IMR-90 (cell line): Measurements from ENCODE around the gene SLC66A1.

Experiments used
- CEBPB ChIP-seq: IDR thresholded peaks from 2 replicates; pipeline ENCODE4 v1.6.1; 2012; ENCODE audit warnings: low read depth, low read length, improper control_type of control experiment
- CHD1 ChIP-seq: IDR thresholded peaks from 2 replicates; pipeline ENCODE4 v1.6.1; 2012; ENCODE audit warnings: low read depth, low read length, improper control_type of control experiment
- CTCF ChIP-seq: conservative IDR thresholded peaks from 2 replicates; pipeline ENCODE4 v1.5.1; 2012; ENCODE audit warnings: mild to moderate bottlenecking, low read depth, low read length, improper control_type of control experiment
- ELK1 ChIP-seq: fragments of 150-350 bp; IDR thresholded peaks from 2 replicates; pipeline ENCODE4 v1.6.1; 2016; ENCODE audit warnings: low read depth, mild to moderate bottlenecking, low read length, moderate library complexity, borderline replicate concordance
- FOS ChIP-seq: fragments of 150-350 bp; IDR thresholded peaks from 2 replicates; pipeline ENCODE4 v1.6.1; 2016; ENCODE audit warnings: low read depth, low read length
- MAFK ChIP-seq: IDR thresholded peaks from 2 replicates; pipeline ENCODE4 v1.6.1; 2012; ENCODE audit warnings: low read depth, low read length, improper control_type of control experiment
- MXI1 ChIP-seq: IDR thresholded peaks from 2 replicates; pipeline ENCODE4 v1.6.1; 2012; ENCODE audit warnings: low read depth, mild to moderate bottlenecking, low read length, moderate library complexity, borderline replicate concordance
- NFE2L2 ChIP-seq: fragments of 150-350 bp; IDR thresholded peaks from 2 replicates; pipeline ENCODE4 v1.6.1; 2016; ENCODE audit warnings: low read depth, mild to moderate bottlenecking, low read length
- POLR2A ChIP-seq: IDR thresholded peaks from 2 replicates; pipeline ENCODE4 v1.6.1; 2012; ENCODE audit warnings: mild to moderate bottlenecking, low read depth, low read length
- RCOR1 ChIP-seq: IDR thresholded peaks from 2 replicates; pipeline ENCODE4 v1.6.1; 2012; ENCODE audit warnings: mild to moderate bottlenecking, low read length, improper control_type of control experiment; ENCODE audit not compliant: insufficient replicate concordance
- RFX5 ChIP-seq: IDR thresholded peaks from 2 replicates; pipeline ENCODE4 v1.8.0; 2012; ENCODE audit warnings: low read depth, mild to moderate bottlenecking, low read length, moderate library complexity
- SMC3 ChIP-seq: fragments of 150-350 bp; IDR thresholded peaks from 2 replicates; pipeline ENCODE4 v1.6.1; 2016; ENCODE audit warnings: low read depth, mild to moderate bottlenecking, antibody characterized with exemption, low read length, moderate library complexity
- USF2 ChIP-seq: fragments of 150-350 bp; IDR thresholded peaks from 2 replicates; pipeline ENCODE4 v1.6.1; 2017; ENCODE audit warnings: mild to moderate bottlenecking, antibody characterized with exemption, low read length, low read depth

GRCh38 chr1:19324665-19324990 is 12.5 kb downstream of the SLC66A1 start:
- TF ChIP-seq POLR2A (no peak), CTCF (no peak), ELK1 (no peak), FOS (no peak), NFE2L2 (no peak), SMC3 (no peak), USF2 (no peak), RCOR1 (no peak), MAFK (no peak), RFX5 (no peak), CEBPB (no peak), MXI1 (no peak), CHD1 (no peak)
